Hematopoietic multipotent progenitor cell treated with erythropoietin and hydrocortisone succinate and interleukin-3 and kit ligand, for 4 days (in vitro differentiated cells): ENCODE data around the gene RBM17.
"Not testable (repeated sequence)": the region's sequence is repeated elsewhere in the genome, so short reads cannot be mapped to it uniquely, and the experiment has no call there.

ENCODE experiments used
- DNase-seq: peaks from one replicate; pipeline ENCODE4 v3.0.0-alpha.2; 2015

The RBM17 gene

GRCh38 chr10:6058682-6059475 lies 30.0 kb upstream of the RBM17 start:
- no peak for DNase-seq

- no peak for DNase-seq
These were observed 29.3 kb upstream of the RBM17 start for GRCh38 chr10:6059506-6059905.

GRCh38 chr10:6061056-6061455 lies 27.8 kb upstream of the RBM17 start:
- no peak for DNase-seq

GRCh38 chr10:6062101-6062771 lies 26.6 kb upstream of the RBM17 start, which contains the start of gene IL2RA:
Gene IL2RA, minus strand, starts transcription at chr10:6062367. Its CDS starts 216 bp downstream, at chr10:6062151.
- peak; percentile 65 for DNase-seq

GRCh38 chr10:6064119-6064518 lies 24.7 kb upstream of the RBM17 start:
- no peak for DNase-seq

- DNase-seq = not testable (repeated sequence)
These were observed 24.1 kb upstream of the RBM17 start for GRCh38 chr10:6064726-6065125.

- DNase-seq = no peak
These were observed 23.4 kb upstream of the RBM17 start for GRCh38 chr10:6065406-6065805.

- DNase-seq = peak; percentile 84
These were observed 23.0 kb upstream of the RBM17 start for GRCh38 chr10:6065835-6066234.

GRCh38 chr10:6067457-6067856 lies 21.4 kb upstream of the RBM17 start:
- DNase-seq = no peak

- DNase-seq = no peak
These were observed 20.8 kb upstream of the RBM17 start for GRCh38 chr10:6068006-6068405.

GRCh38 chr10:6068422-6068821 lies 20.4 kb upstream of the RBM17 start:
- peak; percentile 93 for DNase-seq

GRCh38 chr10:6069081-6069931 lies 19.5 kb upstream of the RBM17 start:
- DNase-seq = peak; percentile 69

- no peak for DNase-seq
These were observed 18.2 kb upstream of the RBM17 start for GRCh38 chr10:6070660-6071059.

GRCh38 chr10:6071181-6072175 lies 17.4 kb upstream of the RBM17 start:
- DNase-seq = peak; percentile 28

GRCh38 chr10:6072215-6072934 lies 16.5 kb upstream of the RBM17 start:
- DNase-seq = peak; percentile 73

- peak; percentile 18 for DNase-seq
These were observed 14.1 kb upstream of the RBM17 start for GRCh38 chr10:6074489-6075301.

GRCh38 chr10:6077071-6077675 lies 11.7 kb upstream of the RBM17 start:
- DNase-seq = no peak

GRCh38 chr10:6079044-6079443 lies 9.8 kb upstream of the RBM17 start:
- no peak for DNase-seq

GRCh38 chr10:6080417-6080973 lies 8.3 kb upstream of the RBM17 start:
- DNase-seq = no peak
